ENCODE results near the gene LPAR1.

Gene LPAR1

DNA sequence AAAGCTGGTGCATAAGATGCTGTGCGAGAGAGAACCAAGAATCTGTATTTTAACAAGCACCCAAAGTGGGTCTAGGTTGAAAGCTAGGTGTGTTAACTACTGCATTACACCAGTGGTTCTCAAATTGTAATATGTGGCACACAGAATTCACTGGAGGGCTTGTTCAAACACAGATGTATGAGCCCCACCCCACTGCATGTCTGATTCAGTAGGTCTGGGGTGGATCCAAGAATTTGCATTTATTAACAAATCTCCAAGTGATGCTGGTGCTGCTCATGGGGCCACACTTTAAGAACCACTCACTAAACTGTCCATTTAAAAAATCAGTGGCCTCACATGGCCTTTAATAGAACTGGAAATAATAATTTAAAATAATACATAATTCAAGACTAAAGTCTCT is 40.4 kb downstream of the LPAR1 start:
- no peak for DNase-seq

DNA sequence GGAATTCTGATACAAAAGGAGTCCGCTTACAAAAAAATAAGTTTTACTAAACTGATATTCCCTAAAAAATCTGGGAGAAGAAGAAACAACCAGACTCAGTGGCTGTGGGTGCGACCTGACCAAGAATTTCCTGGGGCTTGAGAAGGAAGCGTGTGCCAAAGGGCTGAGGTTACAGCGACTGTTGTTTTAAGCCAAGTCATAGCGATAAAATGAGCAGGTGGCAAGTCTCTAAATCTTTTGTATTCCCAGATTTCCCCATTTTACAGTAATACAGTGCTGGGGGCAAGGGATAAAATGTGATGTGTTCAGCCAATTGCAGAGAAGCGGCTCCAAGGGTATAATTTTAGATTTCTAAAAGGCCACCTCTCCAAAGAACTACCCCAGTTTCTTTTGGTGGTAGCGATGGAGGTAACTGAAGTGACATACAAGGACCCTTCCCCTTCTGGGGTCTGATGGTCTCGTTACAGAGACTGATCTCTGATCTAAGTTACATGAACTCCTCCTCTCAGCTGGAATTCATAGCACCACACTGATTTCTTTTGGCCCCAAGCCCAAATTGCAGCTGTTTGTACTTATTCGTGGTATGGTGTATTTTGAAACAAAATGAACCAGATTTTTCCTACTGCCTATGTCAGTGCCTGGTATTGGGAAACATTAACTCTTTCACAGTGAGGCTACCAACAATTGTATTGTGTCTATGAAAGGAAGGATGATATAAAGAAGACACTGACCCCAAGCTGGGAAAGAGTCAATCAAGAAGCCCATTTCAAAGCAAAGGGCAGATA is 41.6 kb downstream of the LPAR1 start:
- no peak for DNase-seq

DNA sequence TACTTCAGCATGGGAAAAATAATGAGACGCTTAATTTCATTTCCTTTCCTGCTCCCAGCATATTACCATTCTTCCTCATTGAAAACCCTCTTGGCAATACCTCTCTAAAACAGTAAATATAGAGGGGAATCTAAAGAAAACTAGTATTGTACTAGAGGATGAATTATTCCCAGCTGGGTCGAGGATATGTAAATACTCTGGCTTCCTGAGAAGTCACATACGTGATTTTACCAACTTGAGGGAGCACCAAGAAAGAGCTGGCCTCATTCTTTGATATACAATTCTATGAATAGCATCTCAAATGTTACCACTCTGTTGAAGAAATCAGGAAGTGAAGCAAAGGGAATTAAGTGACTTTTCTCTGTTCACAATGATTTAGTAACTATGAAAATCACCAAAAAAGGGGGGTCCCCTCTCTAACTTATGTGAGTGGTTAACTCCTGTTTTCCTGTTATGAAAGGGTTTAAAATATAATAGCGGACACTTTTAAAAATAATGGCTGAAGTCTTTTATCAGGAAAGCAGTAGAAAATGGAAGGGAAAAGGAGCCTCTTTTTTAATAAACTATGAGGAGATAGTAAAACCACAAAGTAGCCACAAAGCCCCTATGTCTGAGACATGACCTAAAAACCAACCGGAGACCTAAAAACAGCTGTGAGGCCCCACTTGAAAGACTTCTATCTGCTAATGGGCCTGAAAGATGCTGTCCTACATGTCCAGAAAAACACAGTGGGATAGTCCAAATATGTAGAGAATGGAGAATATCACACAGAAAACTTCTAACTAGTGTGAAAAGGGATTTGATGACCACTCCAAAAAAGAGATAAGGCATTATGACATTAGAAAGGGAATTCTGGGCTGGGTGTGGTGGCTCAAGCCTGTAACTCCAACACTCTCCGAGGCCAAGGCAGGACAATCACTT is 42.6 kb downstream of the LPAR1 start:
- DNase-seq, result no peak

DNA sequence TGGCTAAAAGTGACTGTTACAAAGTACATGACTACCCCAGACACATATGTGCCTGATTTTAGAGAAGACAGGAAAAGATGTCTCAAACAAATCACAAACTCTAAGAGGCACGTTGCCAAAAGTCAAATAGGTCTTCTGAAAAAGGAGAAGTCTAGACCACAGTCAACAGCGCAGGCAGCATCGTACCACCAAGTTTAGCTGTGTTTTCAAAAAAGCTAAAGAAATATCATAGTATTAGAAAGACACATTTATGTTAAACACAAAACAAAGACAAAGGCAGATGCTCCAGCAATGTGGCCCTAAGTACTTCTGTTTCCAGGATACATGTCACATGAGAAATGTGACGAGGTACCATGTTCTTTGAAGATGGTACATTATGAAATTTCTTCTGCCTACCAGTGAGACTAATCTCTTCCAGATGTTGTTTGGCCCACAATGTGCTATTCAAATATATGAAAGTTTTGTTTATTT is 43.5 kb downstream of the LPAR1 start:
- DNase-seq, result no peak

DNA sequence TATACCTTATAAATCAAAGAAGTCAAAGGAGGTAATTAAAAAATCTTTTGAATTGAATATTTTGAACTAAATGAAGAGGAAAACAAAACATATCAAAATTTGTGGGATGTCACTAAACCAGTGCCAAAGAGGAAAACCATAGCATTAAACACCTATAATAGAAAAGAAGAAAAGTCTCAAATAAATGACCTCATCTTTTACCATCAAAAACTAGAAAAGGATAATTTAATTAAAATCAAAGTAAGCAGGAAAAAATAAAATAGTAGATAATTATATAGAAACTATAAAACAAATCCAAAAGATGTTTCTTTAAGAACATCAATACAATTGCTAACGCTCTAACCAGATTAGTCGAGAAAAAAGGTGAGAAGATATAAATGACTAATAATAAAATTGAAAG is 47.8 kb downstream of the LPAR1 start:
- DNase-seq, result no peak

DNA sequence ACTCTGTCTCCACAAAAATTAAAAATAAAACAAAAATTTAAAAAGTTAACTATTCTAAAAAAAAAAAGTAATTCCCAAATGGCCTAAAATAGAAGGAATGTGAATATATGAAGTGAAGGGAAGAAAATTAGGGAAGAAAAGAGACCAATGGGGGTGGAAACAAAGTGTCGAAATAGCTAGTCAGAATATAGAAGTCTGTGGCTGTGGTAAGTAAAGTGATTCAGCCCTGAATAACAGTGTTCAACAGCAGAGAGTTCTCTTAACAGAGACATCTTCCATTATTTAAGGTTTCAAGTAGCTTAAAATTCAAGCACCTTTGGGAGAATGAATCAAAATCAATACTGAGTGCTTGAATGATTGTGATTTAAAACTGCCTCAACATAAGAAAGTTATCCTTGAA is 51.7 kb downstream of the LPAR1 start:
- DNase-seq, result no peak

DNA sequence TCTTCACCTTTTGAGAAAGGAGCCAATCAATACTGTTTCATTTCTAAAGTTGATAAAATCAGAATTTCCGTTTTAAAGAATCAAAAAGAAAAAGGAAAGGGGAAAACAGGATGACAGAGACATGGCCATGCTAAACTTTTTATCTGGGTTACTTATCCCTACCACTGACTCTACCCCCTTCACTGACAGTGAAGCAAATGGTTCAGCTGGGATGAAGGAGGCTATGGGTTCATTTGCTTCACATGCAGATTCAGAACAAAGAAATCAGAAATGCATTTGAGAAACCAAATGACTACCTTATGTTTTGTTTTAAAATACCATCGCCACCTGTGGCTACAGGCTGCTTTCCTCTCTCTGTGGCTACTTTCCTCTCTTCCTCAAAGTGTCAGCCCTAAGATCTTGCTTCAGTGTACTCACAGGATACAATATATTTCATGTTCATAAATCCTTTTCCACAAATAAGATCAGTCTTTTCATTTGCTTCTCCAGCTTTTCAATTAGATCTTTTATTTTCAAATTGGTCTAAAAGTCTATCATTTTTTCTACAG is 53.3 kb downstream of the LPAR1 start:
- no peak for DNase-seq

DNA sequence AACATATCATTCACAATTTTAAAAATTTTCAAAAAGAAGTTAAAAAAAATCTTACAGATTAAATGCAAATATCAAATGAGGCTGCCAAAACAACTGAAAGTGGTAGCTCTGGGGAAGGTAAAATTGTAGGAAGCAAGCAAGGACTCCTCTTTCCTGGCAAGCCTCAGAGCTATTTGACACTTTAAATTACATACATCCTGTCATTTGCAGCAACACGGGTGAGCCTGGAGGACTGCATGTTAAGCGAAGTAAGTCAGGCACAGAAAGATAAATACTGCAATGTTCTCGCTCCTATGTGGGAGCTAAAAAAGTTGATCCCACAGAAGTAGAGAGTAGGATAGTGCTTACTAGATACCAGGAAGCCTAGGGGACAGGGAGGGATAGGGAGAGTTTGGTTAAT is 58.0 kb downstream of the LPAR1 start:
- DNase-seq, result no peak

DNA sequence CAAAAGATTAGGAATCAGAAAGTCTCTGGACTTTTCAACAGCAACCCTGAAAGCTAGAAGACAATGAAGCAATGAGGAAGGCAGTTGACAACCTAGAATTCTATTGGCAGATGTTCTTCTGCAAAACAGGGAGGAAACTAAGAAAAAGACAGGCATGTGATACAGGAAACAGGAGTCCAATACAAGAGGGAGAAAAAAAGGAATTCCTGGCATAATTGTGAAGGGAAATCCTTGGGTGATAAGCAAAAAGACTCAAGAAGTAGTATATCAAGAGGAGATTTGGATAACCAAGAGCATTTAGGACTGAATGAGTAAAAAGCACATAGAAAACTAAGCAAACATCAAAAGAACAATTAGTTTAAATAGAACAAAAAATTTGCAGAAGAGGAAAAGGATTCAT is 58.6 kb downstream of the LPAR1 start:
- DNase-seq, result no peak

DNA sequence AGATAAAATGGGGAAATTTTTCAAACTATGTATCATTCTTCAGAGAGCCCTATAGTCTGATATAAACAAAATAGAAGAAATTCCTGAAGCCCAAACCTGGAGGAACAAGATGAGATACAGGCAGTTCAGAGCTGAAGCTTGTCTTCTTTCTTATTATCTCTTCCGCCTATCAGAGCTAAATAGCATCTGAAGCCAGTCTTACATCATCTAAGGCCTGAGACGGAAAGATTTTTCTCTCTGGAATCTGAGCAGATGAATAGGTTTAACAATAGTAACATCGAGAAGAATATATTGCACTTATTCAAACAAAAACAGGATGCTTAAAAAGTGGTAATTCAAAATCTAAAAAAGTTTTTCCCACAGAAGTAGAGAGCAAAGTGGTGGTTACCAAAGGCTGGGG is 59.8 kb downstream of the LPAR1 start:
- no peak for DNase-seq

DNA sequence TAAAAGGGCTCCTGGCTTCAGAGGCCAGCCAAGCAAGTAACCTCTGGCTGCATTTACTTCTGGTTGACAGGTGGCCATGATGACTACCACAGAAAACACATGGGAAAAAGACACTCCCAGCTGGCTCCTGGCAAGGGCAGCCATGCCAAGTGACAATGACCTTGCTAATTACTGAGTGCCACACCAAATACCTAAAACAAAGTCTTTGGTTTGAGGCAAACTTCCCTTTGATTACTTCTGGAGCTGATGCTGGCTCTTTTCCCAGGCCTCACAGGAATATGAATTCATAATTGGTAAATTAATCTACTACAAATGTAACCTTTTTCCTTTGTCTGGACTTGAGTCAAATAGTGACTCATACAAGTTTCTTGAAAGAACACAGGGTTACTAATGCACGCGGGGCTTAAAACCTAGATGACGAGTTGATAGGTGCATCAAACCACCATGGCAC is 61.0 kb downstream of the LPAR1 start:
- DNase-seq, result no peak

DNA sequence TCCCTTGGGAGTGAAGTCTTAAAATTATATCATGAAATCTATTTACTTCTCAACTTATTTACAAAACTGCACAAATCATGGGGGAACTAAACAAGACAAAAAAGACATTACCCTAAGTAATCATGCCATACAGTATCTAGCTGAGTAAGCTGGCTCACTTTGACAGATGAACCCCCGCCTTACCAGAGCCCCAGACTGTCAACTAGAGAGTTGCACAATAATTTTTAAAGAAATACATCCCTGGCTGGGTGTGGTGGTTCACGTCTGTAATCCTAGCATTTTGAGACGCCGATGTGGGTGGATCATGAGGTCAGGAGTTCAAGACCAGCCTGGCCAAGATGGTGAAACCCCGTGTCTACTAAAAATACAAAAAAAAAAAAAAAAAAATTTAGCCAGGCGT is 62.3 kb downstream of the LPAR1 start:
- no peak for DNase-seq

DNA sequence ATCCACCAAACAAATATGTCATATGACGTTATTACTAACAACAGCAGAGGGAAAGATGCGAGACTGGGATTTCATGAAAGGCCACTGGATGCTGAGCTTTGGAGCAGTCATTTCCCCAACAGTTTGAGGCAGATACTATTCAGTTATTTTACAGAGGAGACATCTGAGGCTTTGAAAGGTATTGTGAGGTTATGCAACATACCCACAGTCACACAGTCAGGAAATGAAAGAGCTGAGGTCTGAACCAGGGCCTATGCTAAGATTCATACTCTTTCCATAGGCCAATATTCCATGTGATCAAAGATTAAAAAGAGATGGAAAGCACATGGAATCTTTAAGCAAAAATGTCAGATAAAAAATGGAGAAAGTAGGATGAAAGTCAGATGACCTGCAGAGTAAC is 63.0 kb downstream of the LPAR1 start:
- DNase-seq, result no peak

DNA sequence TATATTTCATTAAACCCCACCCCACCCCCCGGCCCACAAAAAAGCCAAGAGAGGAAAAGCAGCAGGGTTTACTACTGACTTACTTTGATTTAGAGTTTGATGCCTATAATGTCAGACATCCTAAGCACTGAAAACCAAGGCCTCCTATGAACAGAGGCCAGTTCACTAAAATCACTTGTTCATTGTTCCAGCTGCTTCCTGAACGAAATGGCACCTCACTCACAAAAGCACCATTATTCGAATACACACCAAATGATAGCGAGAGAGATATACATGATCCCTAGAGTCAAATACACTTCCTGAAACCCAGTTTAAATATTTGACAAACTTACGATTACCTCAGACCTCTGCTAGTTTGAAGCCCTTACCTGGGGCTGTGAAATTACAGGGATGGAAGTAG is 66.6 kb downstream of the LPAR1 start:
- no peak for DNase-seq

DNA sequence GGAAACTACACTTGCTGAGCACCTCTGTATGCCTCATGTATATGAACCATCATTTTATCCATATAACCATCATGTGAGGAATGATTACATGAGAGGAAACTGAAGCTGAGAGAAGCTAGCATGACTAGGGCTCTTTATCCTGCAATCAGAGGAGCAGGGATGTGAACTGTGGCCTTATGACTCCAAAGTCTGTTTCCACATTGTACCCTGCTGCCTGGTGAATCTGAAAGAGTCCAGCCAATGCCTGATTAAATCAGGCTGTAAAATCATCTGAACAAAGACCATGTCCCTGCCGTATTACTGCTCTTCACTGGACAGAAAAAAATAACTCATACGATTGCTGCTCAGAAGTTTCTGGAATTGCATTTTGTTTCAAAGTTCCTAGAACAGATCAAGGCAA is 67.0 kb downstream of the LPAR1 start:
- no peak for DNase-seq

DNA sequence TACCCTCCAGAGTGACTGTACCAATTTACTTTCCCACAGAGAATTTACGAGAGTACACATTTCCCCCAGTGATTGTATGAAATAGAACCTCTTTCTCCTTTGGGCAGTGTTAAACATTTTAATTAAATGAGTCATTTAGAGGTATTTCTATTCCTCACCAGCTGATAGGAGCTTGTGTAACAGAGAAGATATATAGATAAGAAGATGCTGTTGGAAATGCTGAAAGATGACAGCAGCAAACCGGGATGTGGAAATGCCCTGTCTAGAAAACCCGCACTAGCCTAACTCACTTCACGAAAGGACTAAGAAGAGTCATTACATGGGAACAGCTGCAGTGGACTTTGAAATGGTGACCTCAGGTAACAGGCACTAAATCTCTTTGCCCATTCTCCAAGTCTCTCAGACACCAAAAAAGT is 68.3 kb downstream of the LPAR1 start:
- DNase-seq, result no peak

DNA sequence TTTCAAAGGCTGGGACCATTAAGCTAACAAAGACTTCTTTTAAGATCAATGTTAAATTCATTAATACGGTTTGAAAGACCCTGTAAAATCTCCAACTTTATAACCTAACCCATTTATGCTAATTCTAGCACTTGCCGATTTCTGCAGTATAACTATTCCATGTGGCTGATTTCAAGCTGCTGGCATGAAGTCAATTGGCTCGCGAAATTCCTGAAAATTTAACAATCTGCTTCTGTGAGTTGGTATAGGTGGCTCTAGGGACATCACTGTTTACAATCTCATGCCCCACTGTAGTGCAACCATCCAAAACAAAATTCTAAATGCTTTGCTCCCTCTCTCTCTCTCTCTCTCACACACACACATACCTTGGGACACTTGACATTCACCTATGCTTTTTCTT is 70.2 kb downstream of the LPAR1 start:
- DNase-seq, result no peak

DNA sequence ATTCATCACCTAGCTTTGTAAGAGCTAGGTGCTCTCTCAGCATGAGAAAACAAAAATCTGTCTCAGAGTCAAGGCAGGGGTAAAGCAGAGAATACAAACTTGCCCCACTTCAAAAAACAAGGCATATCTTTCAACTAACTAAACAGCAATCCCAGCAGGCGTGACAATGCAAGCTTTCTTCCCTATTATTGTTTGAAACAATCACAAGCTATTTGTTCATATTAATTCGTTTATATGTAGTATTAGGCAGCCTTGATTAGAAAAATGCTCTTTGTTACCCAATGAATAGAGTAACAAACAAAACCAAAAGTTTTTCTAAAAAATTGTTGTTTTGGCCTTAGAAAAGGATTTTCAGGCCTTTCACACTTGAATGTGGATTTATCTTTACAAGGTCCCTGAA is 71.1 kb downstream of the LPAR1 start:
- no peak for DNase-seq

DNA sequence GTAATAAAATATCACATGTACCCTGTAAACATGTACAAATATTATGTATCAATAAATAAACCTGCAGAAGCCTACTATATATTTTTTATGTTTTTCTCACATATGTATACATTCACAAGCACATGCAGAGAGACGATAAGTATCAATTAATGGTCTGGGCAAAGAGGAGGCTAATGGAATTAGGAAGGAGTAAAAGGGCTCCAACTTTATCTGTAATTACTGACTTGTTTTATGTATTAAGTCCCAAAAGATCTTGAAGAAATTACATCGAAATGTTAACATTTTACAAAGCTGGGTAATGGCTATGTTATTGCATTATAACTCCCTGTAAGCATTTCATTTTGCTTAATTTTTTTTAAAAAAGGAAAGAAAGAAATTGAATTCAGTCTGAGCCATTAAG is 78.0 kb downstream of the LPAR1 start:
- DNase-seq, result no peak

DNA sequence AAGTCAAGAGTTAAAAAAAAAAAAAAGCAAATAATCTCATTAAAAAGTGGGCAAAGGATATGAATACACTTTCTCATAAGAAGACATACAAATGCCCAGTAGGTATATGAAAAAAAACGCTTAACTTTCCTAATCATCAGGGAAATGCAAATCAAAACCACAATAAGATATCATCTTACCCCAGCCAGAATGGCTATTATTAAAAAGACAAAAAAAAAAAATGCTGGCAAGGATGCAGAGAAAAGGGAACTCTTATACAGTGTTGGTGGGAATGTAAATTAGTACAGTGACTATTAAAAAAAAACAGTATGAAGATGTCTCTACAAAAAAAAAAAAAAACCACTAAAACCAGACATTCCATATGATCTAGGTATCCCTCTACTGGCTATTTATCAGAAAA is 79.4 kb downstream of the LPAR1 start:
- no peak for DNase-seq

DNA sequence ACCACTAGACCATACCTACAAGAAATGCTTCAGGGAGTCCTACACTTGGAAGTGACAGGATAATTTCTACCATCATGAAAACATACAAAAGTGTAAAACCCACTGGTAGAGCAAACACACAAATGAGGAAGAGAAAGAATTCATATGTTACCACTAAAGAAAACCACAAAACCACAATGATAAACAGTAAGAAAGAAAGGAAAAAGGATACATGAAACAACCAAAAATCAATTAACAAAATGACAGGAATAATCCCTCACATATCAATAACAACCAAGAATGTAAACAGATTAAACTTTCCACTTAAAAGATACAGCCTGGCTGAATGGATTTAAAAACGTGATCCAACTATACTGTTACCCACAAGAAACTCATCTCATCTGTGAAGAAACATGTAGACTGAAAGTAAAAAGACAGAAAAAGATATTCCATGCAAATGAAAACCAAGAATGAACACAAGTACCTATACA is 83.4 kb downstream of the LPAR1 start:
- no peak for DNase-seq

DNA sequence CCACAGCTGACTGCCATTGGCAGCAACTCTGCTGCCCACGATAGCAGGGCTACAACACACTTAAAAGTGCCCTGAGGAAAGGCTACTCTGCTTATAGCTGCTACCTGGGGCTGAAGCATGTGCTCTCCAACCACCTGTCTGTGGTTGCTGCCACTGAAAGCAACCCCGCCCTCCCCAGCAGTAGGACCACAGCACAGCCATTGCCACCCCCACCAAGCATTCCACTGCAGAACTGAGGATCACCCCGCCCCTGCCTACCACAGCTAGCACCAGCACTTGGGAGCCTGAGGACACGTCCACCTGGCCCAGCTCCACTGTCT is 85.8 kb downstream of the LPAR1 start:
- no peak for DNase-seq

DNA sequence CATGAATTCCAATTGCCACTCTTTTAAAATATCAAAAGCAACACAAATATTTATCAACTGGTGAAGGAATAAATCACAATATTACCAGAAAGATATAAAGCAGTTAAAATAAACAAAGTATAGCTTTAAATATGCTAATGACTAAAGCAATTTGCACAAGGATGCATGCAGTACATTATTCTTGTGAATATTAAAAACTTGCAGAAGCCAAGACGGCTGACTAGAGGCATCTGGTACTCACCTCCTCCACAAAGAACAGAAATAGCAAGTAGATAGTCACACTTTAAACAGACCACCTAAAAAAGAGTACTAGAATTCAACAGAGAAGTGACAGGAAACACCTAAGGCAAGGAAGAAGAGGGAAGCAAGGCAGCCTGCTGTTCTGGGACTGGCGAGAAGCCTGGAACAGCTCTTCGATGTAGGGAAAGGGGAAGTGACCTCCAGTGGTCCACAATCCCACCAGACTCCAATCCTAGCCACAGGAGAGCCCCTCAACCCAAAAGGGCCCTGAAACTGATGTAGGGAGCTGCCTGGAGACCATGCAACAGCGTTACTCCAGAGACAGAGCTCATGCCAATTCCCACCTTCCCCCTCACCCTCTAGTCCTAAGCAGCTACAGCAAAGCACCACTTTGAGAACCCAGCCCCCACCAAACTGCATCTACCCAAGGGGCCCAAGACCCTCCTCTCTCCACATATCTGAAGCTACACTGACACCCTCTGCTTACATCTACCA is 86.3 kb downstream of the LPAR1 start:
- no peak for DNase-seq
